Nephron progenitor cell (in vitro differentiated cells): ENCODE data around the gene ACOT7.
A peak's percentile ranks its signal among the peaks of the same experiment; 100 is the strongest.
"Not testable (repeated sequence)": the region's sequence is repeated elsewhere in the genome, so short reads cannot be mapped to it uniquely, and the experiment has no call there.

Source experiments
- DNase-seq: peaks from one replicate; pipeline ENCODE4 v3.0.0; 2021
- H3K27ac Mint-ChIP-seq: 2 replicates; pipeline ENCODE4 v1.8.0; 2021; ENCODE audit warnings: mild to moderate bottlenecking, moderate library complexity, mixed read lengths
- H3K27me3 Mint-ChIP-seq: 2 replicates; pipeline ENCODE4 v1.8.0; 2021; ENCODE audit warnings: mild to moderate bottlenecking, low read depth, mixed read lengths; ENCODE audit not compliant: poor library complexity
- H3K36me3 Mint-ChIP-seq: 2 replicates; pipeline ENCODE4 v1.8.0; 2021; ENCODE audit warnings: low read depth, mixed read lengths
- H3K4me1 Mint-ChIP-seq: 2 replicates; pipeline ENCODE4 v1.8.0; 2021; ENCODE audit warnings: mixed read lengths
- H3K4me3 Mint-ChIP-seq: 2 replicates; pipeline ENCODE4 v1.8.0; 2021; ENCODE audit warnings: mild to moderate bottlenecking, moderate library complexity, mixed read lengths
- H3K9me3 Mint-ChIP-seq: 2 replicates; pipeline ENCODE4 v1.8.0; 2021; ENCODE audit warnings: mild to moderate bottlenecking, moderate library complexity, mixed read lengths
- TF ChIP-seq, protein P1 (sequence below): fragments of 200-600 bp; sonication (generic); IDR thresholded peaks from 2 replicates; pipeline ENCODE4 v1.5.0; 2021; ENCODE audit warnings: antibody characterized with exemption

Gene ACOT7

DNA sequence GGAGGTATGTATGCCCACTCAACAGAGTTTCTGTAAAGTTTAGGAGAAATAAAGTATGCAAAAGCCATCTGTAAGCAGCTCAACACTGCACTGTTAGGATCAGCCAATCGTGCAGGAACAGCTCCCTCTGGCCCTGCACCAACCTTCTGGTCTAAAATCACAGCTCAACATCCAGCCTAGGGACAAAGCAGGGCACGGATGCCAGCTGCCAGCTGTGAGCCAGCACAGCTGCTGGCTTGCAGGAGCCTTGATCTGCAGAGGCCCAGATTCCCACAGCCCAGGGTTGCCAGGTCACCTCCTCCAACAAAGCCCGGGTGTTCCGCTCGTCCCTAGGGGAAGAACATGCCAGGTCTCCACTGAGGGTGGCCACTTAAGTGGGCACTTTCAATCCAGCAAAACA, 8.6 kb downstream of the ACOT7 start:
- peaks cover 31% of the 10 kb centered on the region for H3K9me3 Mint-ChIP-seq
- H3K36me3 Mint-ChIP-seq, result peaks cover 7% of the 10 kb centered on the region
- H3K27me3 Mint-ChIP-seq, result peaks cover 6% of the 10 kb centered on the region
- peaks cover 31% of the 10 kb centered on the region for H3K4me1 Mint-ChIP-seq
- H3K4me3 Mint-ChIP-seq, result peak overlapping the region; percentile 23
- TF ChIP-seq, protein P1, sequence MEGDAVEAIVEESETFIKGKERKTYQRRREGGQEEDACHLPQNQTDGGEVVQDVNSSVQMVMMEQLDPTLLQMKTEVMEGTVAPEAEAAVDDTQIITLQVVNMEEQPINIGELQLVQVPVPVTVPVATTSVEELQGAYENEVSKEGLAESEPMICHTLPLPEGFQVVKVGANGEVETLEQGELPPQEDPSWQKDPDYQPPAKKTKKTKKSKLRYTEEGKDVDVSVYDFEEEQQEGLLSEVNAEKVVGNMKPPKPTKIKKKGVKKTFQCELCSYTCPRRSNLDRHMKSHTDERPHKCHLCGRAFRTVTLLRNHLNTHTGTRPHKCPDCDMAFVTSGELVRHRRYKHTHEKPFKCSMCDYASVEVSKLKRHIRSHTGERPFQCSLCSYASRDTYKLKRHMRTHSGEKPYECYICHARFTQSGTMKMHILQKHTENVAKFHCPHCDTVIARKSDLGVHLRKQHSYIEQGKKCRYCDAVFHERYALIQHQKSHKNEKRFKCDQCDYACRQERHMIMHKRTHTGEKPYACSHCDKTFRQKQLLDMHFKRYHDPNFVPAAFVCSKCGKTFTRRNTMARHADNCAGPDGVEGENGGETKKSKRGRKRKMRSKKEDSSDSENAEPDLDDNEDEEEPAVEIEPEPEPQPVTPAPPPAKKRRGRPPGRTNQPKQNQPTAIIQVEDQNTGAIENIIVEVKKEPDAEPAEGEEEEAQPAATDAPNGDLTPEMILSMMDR, result no peak
- no peak for DNase-seq
- no peak overlapping the region for H3K27ac Mint-ChIP-seq

DNA sequence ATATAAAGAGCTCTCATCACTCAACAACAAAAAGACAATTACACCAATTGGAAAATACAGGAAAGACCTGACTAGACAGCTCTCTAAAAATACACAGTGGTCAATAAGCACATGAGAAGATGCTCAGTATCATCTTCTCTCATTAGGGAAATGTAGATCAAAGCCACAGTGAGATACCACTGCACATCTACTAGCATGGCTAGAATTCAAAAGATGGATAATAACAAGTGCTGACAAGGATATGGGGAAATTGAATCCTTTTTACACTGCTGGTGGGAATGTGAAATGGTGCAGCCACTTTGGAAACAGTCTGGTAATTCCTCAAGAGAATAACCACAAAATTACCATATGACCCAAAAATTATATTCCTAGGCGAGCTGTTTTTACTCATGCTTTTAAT, 9.4 kb downstream of the ACOT7 start:
- Mint-ChIP-seq H3K4me3 (no peak overlapping the region), H3K27me3 (peaks cover 6% of the 10 kb centered on the region), H3K36me3 (peaks cover 4% of the 10 kb centered on the region), H3K27ac (no peak overlapping the region), H3K9me3 (peaks cover 37% of the 10 kb centered on the region), H3K4me1 (peaks cover 31% of the 10 kb centered on the region)
- TF ChIP-seq, protein P1, result no peak
- DNase-seq, result no peak

- Mint-ChIP-seq H3K9me3 (peaks cover 39% of the 10 kb centered on the region), H3K27me3 (peaks cover 2% of the 10 kb centered on the region), H3K4me3 (no peak overlapping the region), H3K4me1 (peaks cover 6% of the 10 kb centered on the region), H3K36me3 (peaks cover 4% of the 10 kb centered on the region), H3K27ac (no peak overlapping the region)
- TF ChIP-seq, protein P1, result no peak
- DNase-seq, result no peak
These were observed 13.5 kb downstream of the ACOT7 start for GRCh38 chr1:6380037-6380436.

DNA sequence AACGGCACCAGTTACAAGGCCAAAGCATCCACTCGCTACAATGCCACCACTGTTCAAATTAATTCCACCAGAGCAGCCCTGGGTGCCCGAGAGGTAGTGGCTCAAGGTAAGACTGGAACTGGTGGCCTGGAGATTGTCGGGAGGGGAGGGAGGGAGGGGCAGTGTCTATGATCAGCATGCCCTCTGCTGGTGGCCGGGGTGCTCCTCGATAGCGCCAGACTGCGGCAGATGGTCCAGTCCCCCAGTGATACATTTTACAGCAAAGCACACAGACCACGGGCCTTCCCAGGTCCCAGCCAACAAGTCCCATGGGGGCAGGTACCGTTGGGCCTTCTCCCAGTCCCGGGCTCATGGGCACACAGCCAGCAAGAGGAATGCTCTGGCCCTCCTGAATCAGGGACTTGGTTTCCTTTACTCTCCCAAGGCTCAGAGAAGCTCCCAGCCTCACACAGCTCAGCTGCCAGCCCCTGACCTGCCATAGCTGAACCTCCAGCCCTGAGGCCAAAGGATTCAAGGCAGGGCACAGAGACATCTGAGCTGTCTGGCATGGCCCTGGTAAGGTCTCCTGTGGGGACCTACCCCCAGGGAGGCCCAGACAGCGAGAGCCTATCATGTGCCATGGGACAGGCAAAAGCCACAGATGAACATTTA, 15.3 kb downstream of the ACOT7 start:
- no peak overlapping the region for H3K4me3 Mint-ChIP-seq
- peaks cover 4% of the 10 kb centered on the region for H3K36me3 Mint-ChIP-seq
- no peaks in the 10 kb centered on the region for H3K4me1 Mint-ChIP-seq
- TF ChIP-seq, protein P1, result no peak
- peaks cover 2% of the 10 kb centered on the region for H3K27me3 Mint-ChIP-seq
- DNase-seq, result no peak
- no peak overlapping the region for H3K27ac Mint-ChIP-seq
- H3K9me3 Mint-ChIP-seq, result peaks cover 27% of the 10 kb centered on the region

DNA sequence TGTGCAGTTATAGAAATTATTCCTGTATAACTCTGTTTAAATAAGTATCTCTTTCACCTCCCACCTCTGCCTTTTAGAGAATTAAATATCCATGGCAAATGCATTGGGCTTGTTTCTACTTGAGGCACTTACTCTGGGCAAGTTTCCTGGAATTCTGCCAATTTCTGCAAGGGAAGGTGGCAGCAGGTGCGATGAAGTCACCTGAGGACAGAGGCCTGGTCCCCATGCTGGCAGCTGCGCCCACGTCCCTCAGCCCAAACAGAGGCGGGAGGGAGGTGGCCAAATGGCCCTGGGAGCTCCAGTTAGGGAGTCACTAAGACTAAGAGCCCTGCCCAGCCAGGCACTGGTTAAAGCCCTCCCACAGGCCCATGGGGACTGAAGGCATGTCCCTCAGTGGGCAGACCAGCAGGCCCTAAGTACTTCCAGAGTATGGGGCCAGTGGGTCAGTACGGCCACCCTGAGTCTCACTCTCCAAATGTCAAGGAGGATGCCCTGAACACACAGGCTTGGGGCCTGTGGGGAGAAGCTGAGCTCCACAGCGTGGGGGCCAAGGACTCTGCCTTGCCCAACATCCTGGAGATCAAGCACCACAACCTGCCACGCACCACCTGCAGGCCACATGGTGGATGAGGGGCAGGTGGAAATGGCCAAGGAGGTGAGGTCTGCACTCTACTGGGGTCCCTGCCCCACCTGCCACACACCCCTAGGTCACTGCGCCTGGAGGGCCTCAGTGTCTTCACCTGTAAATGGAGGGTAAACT, 19.4 kb downstream of the ACOT7 start:
- Mint-ChIP-seq H3K4me3 (no peak overlapping the region), H3K27me3 (peaks cover 7% of the 10 kb centered on the region), H3K9me3 (peaks cover 7% of the 10 kb centered on the region), H3K4me1 (peaks cover 5% of the 10 kb centered on the region), H3K36me3 (peaks cover 6% of the 10 kb centered on the region), H3K27ac (peak overlapping the region; percentile 74)
- no peak for DNase-seq
- TF ChIP-seq, protein P1, result no peak

- not testable (repeated sequence) for H3K4me1 Mint-ChIP-seq, H3K27ac Mint-ChIP-seq, DNase-seq, H3K27me3 Mint-ChIP-seq, H3K4me3 Mint-ChIP-seq, H3K9me3 Mint-ChIP-seq, H3K36me3 Mint-ChIP-seq
These were observed 21.3 kb downstream of the ACOT7 start for GRCh38 chr1:6372236-6372635.
